Endothelial cell of umbilical vein (primary cell): Measurements from ENCODE around the gene KPNA5. TPM values are rescaled to one million over a fixed set of nuclear protein-coding genes. Genes with fewer than 3 reads are reported as not detected.

ENCODE experiments used
- BruUV-seq: library from RNA; stranded (reverse); fragments of 400-500 nt; replicated peaks from 2 replicates; lab custom pipeline; 2021; lab: Mats Ljungman, UMichigan
- CTCF ChIA-PET: fragments of 300-600, 350-600 bp; sonication (Branson Sonifier 250); formaldehyde crosslinking; loops from one replicate; lab custom pipeline; 2021; ENCODE audit warnings: antibody characterized with exemption, inconsistent platforms; lab: Charles Lee
- POLR2A ChIA-PET: fragments of 300-600, 350-600 bp; sonication (Branson Sonifier 250); formaldehyde crosslinking; loops from one replicate; lab custom pipeline; 2021; ENCODE audit warnings: antibody characterized with exemption, inconsistent platforms; lab: Charles Lee
- DNase-seq: peaks from one replicate; pipeline ENCODE4 v3.0.0-alpha.2; 2011; ENCODE audit warnings: low read depth, low spot score
- FAIRE-seq: peaks from 2 replicates; lab custom pipeline; 2011; peaks lifted over from hg19 to GRCh38; lab: Jason Lieb, UNC
- H2AFZ ChIP-seq: 2 replicates; pipeline ENCODE4 v1.6.0; 2012; ENCODE audit warnings: low read depth, low read length, control low read depth, inconsistent platforms
- H3K27ac ChIP-seq: 2 replicates; pipeline ENCODE4 v1.5.1; 2011; ENCODE audit warnings: low read depth, mild to moderate bottlenecking, control low read depth, low read length, moderate library complexity; ENCODE audit not compliant: insufficient read depth
- H3K27me3 ChIP-seq, 2 experiments: 2 replicates each; pipeline versions ENCODE4 v1.6.0 to v1.6.1; 2011; ENCODE audit warnings: low read length in 2 of 2, mixed read lengths in 1 of 2; ENCODE audit not compliant: control insufficient read depth in 2 of 2, insufficient read depth in 2 of 2
- H3K36me3 ChIP-seq, 2 experiments: 2 replicates in 1 of 2; 3 replicates in 1 of 2; pipeline ENCODE4 v1.5.1; 2011; ENCODE audit warnings: low read length in 2 of 2, mild to moderate bottlenecking in 1 of 2, moderate library complexity in 1 of 2; ENCODE audit not compliant: control insufficient read depth in 2 of 2, insufficient read depth in 2 of 2; ENCODE audit errors: extremely low read depth in 1 of 2
- H3K4me1 ChIP-seq: 3 replicates; pipeline ENCODE4 v1.5.1; 2011; ENCODE audit warnings: mild to moderate bottlenecking, low read length; ENCODE audit not compliant: control insufficient read depth, insufficient read depth; ENCODE audit errors: extremely low read depth
- H3K4me2 ChIP-seq: 2 replicates; pipeline ENCODE4 v1.6.1; 2011; ENCODE audit warnings: low read length, control low read depth, mixed read lengths; ENCODE audit not compliant: insufficient read depth
- H3K4me3 ChIP-seq, 3 experiments: fragments of 200-600 bp in 1 of 3; sonication (generic), shearing (Covaris generic) in 1 of 3; replicated peaks in 1 of 3; 2 replicates each; pipeline ENCODE4 v1.5.1; 2011 to 2016; ENCODE audit warnings: control low read depth in 3 of 3, low read length in 3 of 3, mild to moderate bottlenecking in 2 of 3, inconsistent platforms in 1 of 3, low read depth in 1 of 3, moderate library complexity in 1 of 3; ENCODE audit not compliant: insufficient read depth in 1 of 3
- H3K79me2 ChIP-seq: 2 replicates; pipeline ENCODE4 v1.6.0; 2012; ENCODE audit warnings: low read length, inconsistent platforms; ENCODE audit not compliant: control insufficient read depth, insufficient read depth
- H3K9ac ChIP-seq: replicated peaks from 2 replicates; pipeline ENCODE3; 2011; ENCODE audit warnings: low read length, control low read depth; ENCODE audit not compliant: insufficient read depth; ENCODE audit errors: extremely low read depth
- H3K9me1 ChIP-seq: replicated peaks from 3 replicates; pipeline ENCODE4 v1.6.0; 2011; ENCODE audit warnings: mild to moderate bottlenecking, low read length; ENCODE audit not compliant: control insufficient read depth, insufficient read depth; ENCODE audit errors: extremely low read depth
- H3K9me3 ChIP-seq: replicated peaks from 2 replicates; pipeline ENCODE4 v1.5.1; 2012; ENCODE audit warnings: low read length, inconsistent platforms; ENCODE audit not compliant: control insufficient read depth, insufficient read depth
- H4K20me1 ChIP-seq: replicated peaks from 2 replicates; pipeline ENCODE3; 2011; ENCODE audit warnings: mild to moderate bottlenecking, low read length; ENCODE audit not compliant: control insufficient read depth, insufficient read depth; ENCODE audit errors: extremely low read depth
- CTCF ChIP-seq, 2 donors: IDR thresholded peaks; 1 replicate in 1 of 2; 2 replicates in 1 of 2; pipeline ENCODE4 v1.5.1; 2011; ENCODE audit warnings: low read length in 2 of 2, mild to moderate bottlenecking in 2 of 2, moderate library complexity in 2 of 2, control low read depth in 1 of 2, inconsistent platforms in 1 of 2, low read depth in 1 of 2; ENCODE audit not compliant: insufficient read depth in 1 of 2; ENCODE audit errors: extremely low read depth in 1 of 2
- FOS ChIP-seq: IDR thresholded peaks from 2 replicates; pipeline ENCODE4 v1.6.1; 2011; ENCODE audit warnings: mild to moderate bottlenecking, low read length, moderate library complexity, borderline replicate concordance; ENCODE audit not compliant: insufficient read depth
- GATA2 ChIP-seq: IDR thresholded peaks from 2 replicates; pipeline ENCODE4 v1.7.0; 2011; ENCODE audit warnings: low read depth, mild to moderate bottlenecking, moderate library complexity, mixed read lengths, low read length; ENCODE audit not compliant: insufficient read length, insufficient read depth
- JUN ChIP-seq: IDR thresholded peaks from 2 replicates; pipeline ENCODE4 v1.6.1; 2011; ENCODE audit warnings: borderline replicate concordance, low read depth; ENCODE audit not compliant: insufficient read length, insufficient read depth
- MAX ChIP-seq: IDR thresholded peaks from 2 replicates; pipeline ENCODE4 v1.6.1; 2011; ENCODE audit not compliant: insufficient read depth, insufficient read length
- MYC ChIP-seq: IDR thresholded peaks from one replicate; pipeline ENCODE4 v1.6.1; 2011; ENCODE audit warnings: mild to moderate bottlenecking, low read depth, low read length
- POLR2A ChIP-seq: IDR thresholded peaks from 2 replicates; pipeline ENCODE4 v1.6.1; 2012; ENCODE audit warnings: low read depth, mild to moderate bottlenecking, control low read depth, low read length
- POLR2AphosphoS5 ChIP-seq: IDR thresholded peaks from 2 replicates; pipeline ENCODE4 v1.6.1; 2012; ENCODE audit warnings: low read depth, mild to moderate bottlenecking, control low read depth, low read length, moderate library complexity; ENCODE audit not compliant: insufficient read depth
- dilution Hi-C: fragments of 300-500 bp; cut with MboI; formaldehyde crosslinking; loops from one replicate; pipeline ENCODE4 v1.15.0; 2019; ENCODE audit warnings: low sequenced_read_pairs; ENCODE audit not compliant: extremely low pct_ligation_motif_present
- intact Hi-C: fragments of 100-400 bp; cut with micrococcal nuclease; formaldehyde crosslinking; loops from one replicate; pipeline ENCODE4 v1.10.0; 2022
- polyA plus RNA-seq, 4 experiments: library from polyadenylated mRNA; depleted of rRNA in 3 of 4; stranded (reverse) in 3 of 4; unstranded in 1 of 4; fragments of >200 nt; gene quantifications; 2 replicates each; pipeline versions ENCODE4 v1.2.1 to v1.2.3, GENCODE V29; 2011 to 2012; ENCODE audit warnings: missing spikeins in 1 of 4
- total RNA-seq: library from RNA; stranded (reverse); gene quantifications from 2 replicates; pipeline ENCODE4 v1.2.3, GENCODE V29; 2021

Gene KPNA5
- total and polyA plus RNA-seq, 2 donors (not counting 3 experiments of a cell fraction or from before 2014, with no cell fraction given), result 1.6 to 8.9 TPM

- peak; percentile 89 for FAIRE-seq
- H3K9me1 ChIP-seq, result no peaks in the 10 kb centered on the region
Measured at GRCh38 chr6:116648156-116648555, 32.9 kb upstream of the KPNA5 start.

More at GRCh38 chr6:116648156-116648555, 32.9 kb upstream of the KPNA5 start:
- no peaks in the 10 kb centered on the region for H3K27me3 ChIP-seq
- H3K4me3 ChIP-seq, result peak overlapping the region in 1 of 3 experiments; percentile 42
- intact Hi-C loops (loop anchor here (1.0 to 5.0 kb wide), 5 partner anchors 20 to 431 kb away; partner anchors contain the start of genes KPNA5, RWDD1 and ZUP1), dilution Hi-C loops (no loop called here)
- H3K9ac ChIP-seq, result no peak overlapping the region
- ChIA-PET POLR2A (interaction anchor here (1.4 kb wide), 1 partner anchor 394 kb away, joined by 3 read pairs; the partner anchor contains the start of gene TSPYL4), CTCF (interaction anchor here (0.8 to 3.6 kb wide), 16 partner anchors 10 to 430 kb away, joined by 3 to 21 read pairs (median 6); partner anchors contain the start of genes CALHM5, KPNA5, RSPH4A and ZUP1)
- TF ChIP-seq POLR2AphosphoS5, result peak; percentile 87
- TF ChIP-seq POLR2A, result peak; percentile 66
- TF ChIP-seq GATA2, result peak; percentile 88
- no peak for TF ChIP-seq MAX
- TF ChIP-seq FOS, result peak; percentile 40
- TF ChIP-seq CTCF (IDR thresholded peaks at IDR 0.05; ENCODE audit: extremely low read depth in 1 of 2, insufficient read depth in 1 of 2, low read depth in 1 of 2, low read length in 2 of 2), result no peak
- TF ChIP-seq JUN, result peak; percentile 20
- TF ChIP-seq MYC, result no peak
- H4K20me1 ChIP-seq, result no peaks in the 10 kb centered on the region
- peaks cover 24% of the 10 kb centered on the region for H3K4me1 ChIP-seq
- no peaks in the 10 kb centered on the region for H3K36me3 ChIP-seq
- H3K9me3 ChIP-seq, result no peaks in the 10 kb centered on the region
- peak overlapping the region; percentile 36 for H3K27ac ChIP-seq
- H2AFZ ChIP-seq, result no peak overlapping the region
- BruUV-seq, result no TSS peak
- peak overlapping the region; percentile 89 for H3K4me2 ChIP-seq
- H3K79me2 ChIP-seq, result no peaks in the 10 kb centered on the region
- peak; percentile 93 for DNase-seq
